Tracheal epithelial cell (primary cell): Measurements from ENCODE around the gene CENPVL2. TPM values are rescaled to one million over a fixed set of nuclear protein-coding genes. Genes with fewer than 3 reads are reported as not detected.

Experiments
- total RNA-seq: library from RNA; depleted of rRNA; stranded (reverse); fragments of >200 nt; gene quantifications from 2 replicates; pipeline ENCODE4 v1.2.1, GENCODE V29; 2014

CENPVL2 gene
- total RNA-seq = not detected in 2 replicates

DNA sequence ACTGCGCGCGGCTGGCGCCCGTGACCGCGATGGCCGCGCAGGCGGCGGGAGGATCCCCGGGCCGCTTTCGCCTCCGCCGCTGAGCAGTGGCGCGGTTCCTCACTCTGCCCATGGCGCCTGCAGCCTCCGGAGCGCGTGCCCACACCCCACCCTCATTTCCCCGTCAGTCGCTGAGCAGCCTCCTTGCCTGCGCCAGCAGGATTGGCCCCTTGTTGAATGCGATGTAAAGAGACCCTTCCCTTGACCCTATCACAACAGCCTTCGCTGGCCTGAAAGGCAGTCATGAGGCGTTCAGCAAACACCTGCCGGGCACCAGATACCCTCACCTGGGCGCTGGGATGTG, at the start of gene CENPVL2:
TSS of gene CENPVL2 (minus strand) at position 112 of the 343 bp plus-strand sequence. CDS start at position 112, 0 bp downstream.

DNA sequence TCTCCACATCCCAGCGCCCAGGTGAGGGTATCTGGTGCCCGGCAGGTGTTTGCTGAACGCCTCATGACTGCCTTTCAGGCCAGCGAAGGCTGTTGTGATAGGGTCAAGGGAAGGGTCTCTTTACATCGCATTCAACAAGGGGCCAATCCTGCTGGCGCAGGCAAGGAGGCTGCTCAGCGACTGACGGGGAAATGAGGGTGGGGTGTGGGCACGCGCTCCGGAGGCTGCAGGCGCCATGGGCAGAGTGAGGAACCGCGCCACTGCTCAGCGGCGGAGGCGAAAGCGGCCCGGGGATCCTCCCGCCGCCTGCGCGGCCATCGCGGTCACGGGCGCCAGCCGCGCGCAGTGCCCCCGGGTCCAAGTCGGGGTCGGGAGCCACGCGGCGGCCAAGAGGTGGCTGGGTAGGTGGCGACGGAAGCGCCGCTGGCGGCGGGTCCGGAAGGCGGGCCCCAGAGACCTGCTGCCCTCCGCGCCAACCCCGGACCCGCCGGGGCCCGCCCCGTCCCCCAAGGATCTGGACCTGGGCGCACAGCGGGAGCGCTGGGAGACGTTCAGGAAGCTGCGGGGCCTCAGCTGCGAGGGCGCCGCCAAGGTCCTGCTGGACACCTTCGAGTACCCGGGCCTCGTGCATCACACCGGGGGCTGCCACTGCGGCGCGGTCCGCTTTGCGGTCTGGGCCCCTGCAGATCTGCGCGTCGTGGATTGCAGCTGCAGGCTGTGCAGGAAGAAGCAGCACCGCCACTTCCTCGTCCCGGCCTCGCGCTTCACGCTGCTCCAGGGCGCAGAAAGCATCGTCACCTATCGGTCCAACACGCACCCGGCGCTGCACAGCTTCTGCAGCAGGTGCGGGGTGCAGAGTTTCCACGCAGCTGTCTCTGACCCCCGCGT, 27.9 kb upstream of the CENPVL2 start, which contains the start of gene CENPVL1:
TSS of gene CENPVL1 (plus strand) at position 236 of the 888 bp plus-strand sequence. CDS start at position 236, 0 bp downstream.

Other genes starting within 250 kb of the CENPVL2 start
- gene NUDT11, start 186.2 kb downstream of the CENPVL2 start, total RNA-seq = 8.9 and 9.6 TPM in 2 replicates
- under 0.01 TPM in 1 of 2 replicates, not detected in the other for gene CENPVL3, start 63.9 kb downstream of the CENPVL2 start, total RNA-seq
- gene CENPVL1, start 27.7 kb upstream of the CENPVL2 start, total RNA-seq = not detected in 2 replicates
- gene GSPT2, start 60.6 kb upstream of the CENPVL2 start, total RNA-seq = 1.3 and 1.7 TPM in 2 replicates
- 13.6 and 33.3 TPM in 2 replicates for gene MAGED1, start 210.8 kb upstream of the CENPVL2 start, total RNA-seq